ENCODE measurements around the gene JUP.

The JUP gene

DNA sequence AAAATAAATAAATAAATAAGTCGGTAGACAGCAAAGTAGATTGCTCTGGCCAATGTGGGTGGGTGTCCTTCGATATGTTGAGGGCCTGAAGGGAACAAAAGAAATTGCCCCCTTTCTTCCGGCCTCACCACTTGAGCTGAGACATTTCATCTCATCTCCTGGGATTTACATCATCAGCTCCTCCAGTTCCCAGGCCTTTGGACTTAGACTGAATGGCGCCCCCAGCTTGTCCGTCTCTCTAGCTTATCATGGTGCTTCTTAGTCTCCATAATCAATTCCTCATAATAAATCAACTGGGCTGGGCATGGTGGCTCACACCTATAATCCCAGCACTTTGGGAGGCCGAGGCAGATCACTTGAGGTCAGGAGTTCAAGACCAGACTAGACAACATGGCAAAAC is 38.2 kb downstream of the JUP start:
- no peak for DNase-seq

GRCh38 chr17:41741709-41742108 is 44.8 kb downstream of the JUP start:
- no peak for DNase-seq

DNA sequence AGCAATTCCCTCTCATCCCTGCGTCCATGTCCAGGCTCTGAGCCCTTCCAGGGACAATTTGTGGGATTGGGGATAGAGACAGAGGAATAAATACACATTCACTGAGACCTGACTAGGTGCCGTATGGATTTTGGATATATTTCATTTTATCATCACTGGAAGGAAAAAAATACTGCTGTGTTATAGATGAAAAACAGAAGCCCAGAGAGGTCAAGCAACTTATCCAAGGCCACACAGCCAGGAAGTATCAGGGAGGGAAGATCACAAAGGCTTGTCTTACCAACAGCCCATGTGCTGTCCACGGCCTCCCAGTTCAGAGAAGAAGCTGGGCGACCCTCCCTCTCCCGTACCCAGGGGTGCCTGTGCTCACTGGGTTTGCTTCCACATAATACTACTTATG is 46.0 kb downstream of the JUP start:
- DNase-seq, result no peak

DNA sequence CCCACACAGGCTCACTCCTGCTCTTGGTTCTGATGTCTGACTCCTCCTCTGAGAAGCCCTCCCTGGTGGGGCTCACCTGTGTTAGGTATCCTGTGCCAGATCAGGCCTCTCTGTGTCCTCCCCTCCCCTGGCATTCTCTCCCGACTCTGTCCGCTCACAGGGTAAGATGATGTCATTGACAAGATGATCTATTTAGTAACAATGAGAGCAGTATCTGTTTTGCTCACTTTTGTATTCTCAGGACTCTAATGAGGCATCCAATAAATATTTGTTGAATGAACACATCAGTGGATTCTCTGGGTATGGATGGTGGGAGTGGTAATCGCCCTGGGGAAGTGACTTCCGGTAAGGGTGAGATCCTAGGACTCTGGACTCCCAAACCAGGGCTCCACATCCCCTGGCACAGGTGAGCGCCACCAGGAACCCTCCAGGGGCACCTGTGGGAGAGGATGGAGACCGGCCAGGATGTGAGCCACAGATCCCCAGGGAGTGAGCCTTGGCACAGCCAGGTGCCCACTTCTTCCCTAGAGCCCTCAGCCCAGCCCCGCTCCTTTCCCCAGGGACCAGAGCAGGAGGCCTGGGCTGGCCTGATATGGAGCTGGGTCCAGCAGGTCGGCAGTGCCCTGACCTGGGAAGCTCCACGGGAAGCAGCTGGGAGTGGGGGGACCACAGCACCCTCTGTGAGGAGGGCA is 46.7 kb downstream of the JUP start:
- DNase-seq, result no peak

GRCh38 chr17:41738801-41739112 is 47.8 kb downstream of the JUP start:
- no peak for DNase-seq

DNA sequence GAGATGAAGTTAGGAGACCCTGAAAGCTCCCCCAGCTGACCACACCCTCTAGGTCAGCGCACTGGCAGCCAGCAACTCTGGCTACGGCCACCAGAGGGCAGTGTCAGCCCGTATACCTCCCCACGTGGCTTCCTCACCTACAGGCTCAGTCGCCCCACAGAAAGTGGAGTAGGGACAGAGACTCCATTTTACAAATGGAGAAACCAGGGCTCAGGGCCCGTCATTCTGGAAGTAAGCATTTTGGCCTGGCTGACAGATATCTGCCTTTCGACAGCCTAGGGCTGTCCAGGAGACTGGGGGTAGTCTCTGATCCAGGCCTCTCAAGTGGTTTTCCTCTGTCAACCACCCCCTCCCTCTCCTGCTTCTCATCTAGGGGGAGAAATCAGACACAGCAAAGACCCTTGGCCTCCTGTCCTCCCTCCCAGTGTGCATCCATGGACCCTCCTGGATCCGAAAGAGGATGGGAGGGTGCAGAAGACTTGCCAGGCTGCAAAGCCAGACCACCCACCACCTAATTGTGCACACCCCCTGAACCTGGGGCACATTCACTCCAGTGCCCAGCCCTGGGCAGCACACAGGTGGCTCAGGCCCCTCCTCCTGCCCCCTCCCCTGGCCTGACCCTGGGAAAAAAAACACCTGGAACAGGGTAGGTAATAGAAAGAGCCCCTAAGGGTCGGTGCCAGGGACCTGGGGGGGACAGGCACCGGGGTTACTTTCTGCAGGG is 48.3 kb downstream of the JUP start:
- peak; percentile 32 for DNase-seq

DNA sequence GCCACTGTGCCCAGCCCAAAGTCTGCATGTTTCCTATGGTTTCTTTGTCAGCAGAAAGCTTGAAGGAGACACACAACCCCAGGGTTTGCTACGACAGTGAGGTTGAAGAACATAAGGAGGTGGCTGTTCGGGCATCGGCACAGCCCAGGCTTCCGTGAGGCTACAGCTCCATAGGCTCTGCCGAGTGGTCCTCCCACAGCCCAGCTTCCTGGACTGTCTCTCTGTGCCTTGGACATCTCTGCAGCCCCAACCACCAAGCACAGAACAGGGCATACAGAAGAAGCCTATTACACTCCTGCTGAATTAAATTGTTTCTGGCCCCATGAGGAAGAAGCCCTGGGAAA is 48.9 kb downstream of the JUP start:
- DNase-seq, result no peak

DNA sequence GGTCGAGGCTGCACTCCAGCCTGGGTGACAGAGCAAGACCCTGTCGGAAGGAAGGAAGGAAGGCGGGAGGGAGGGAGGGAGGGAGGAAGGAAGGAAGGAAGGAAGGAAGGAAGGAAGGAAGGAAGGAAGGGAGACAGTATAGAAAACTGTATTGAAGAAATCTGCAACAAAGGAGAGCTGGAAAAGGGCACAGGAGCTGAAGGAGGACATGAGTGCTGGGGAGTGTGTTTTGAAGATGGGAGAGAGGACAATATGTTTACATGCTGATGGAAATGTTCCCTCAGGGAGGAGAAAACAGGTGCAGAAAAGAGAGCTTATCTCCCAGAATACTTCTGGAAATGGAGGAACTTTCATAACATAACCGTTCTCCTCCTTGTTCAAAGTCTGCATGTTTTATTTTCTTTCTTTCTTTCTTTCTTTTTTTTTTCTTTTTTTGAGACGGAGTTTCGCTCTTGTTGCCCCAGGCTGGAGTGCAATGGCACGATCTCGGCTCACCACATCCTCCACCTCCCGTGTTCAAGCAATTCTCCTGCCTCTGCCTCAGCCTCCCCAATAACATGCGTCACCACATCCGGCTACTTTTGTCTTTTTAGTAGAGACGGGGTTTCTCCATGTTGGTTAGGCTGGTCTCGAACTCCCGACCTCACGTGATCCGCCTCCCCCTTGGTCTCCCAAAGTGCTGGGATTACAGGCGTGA is 49.4 kb downstream of the JUP start:
- no peak for DNase-seq

DNA sequence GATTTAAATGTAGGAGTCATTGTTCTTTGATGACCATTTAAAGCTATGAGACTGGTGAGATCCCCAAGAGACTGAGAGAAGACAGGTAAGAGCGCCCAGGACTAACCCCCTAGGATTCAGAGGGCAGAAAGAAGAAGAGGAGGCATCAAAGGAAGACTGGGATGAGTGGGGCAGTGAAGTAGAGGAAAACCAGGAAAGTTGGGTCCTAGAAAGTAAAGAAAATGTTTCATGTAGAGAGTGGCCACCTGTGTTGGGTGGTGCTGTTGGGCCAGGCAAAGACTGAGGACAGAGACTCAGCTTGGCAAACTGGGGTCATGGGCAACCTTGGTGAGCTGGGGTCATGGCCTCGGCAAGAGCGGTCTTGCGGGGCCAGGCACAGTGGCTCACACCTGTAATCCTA is 50.8 kb downstream of the JUP start:
- no peak for DNase-seq

- no peak for DNase-seq
These were observed 51.6 kb downstream of the JUP start for GRCh38 chr17:41734949-41735313.

- no peak for DNase-seq
These were observed 52.2 kb downstream of the JUP start, which contains the start of gene HAP1 for GRCh38 chr17:41734139-41734948. Gene HAP1, minus strand, starts transcription at chr17:41734643. Its CDS starts 9 bp downstream, at chr17:41734634.

DNA sequence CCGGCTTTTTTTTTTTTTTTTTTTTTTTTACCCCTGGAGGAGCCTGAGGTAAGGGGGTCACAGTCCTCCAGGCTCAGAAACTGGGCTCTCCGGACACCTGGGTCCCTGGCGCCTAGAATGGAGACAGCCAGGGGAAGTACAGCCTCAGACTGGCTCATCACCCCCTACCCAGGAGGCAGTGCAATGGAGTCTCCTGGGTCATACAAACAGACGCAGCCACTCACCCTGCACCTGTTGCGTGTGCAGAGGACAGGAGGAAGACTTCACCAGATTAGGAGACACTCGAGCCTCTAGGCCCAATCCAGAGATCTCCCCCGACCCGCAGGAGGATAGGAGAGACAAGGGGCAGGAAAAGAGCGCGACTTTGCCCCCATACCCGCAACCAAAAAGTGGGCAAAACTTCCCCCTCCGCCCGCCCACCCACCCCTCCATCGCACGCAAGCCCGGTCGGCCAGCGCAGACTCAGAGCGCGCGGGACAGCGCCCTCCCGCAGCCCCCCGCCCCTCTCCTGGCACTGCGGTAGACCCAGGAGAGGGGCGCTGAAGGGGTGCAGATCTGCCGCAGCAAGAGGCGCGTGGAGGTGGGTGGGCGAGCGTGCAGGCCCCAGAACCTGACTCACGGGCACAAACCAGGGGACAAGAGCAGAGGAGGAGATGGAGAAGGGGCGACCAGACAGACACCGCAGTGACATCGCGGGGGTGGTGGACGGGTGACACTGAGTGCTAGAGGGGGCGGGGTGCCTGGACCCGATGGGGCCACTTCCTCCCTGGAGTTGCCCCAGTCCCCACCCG is 53.0 kb downstream of the JUP start:
- DNase-seq, result no peak

- no peak for DNase-seq
These were observed 54.7 kb downstream of the JUP start for GRCh38 chr17:41731836-41732235.

DNA sequence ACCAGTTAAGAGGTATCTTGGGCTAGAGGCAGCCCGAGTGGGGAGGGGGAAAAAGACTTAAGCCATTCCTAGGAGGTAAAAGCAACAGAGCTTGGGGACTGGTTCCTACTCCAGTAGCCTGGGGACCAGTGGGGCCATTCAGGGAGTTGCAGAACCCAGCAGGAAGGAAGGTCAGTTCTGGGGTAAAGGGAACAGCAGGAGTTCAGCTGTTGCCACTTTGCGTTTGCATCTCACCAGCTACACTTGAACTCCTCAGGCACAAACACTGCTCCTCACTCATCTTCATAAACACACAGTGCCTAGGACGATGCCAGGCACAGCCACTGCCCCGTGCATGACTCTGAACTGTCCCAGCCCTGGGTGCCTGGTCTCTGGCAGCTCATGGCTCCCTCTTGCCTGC is 56.0 kb downstream of the JUP start:
- DNase-seq, result no peak

DNA sequence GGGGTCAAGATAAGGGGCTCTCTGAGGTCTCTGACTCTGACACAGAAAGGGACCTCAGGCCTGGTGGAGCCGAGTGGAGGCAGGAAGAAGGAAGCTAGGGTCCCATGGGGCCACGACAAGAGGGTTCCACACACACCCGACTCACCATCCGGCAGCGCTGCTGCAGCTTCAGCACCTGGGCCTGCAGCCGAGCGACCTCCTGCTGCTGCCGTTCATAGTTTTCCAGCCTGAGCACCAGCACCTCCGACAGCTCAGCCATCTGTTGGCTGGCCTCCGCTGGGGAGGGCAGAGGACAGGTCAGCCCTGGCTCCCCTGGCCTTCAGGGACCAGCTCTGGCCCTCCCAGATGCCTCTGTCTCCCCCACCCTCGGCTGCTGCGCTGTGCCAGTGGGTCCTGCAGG is 58.5 kb downstream of the JUP start:
- no peak for DNase-seq

GRCh38 chr17:41725134-41725533 is 61.4 kb downstream of the JUP start:
- no peak for DNase-seq

DNA sequence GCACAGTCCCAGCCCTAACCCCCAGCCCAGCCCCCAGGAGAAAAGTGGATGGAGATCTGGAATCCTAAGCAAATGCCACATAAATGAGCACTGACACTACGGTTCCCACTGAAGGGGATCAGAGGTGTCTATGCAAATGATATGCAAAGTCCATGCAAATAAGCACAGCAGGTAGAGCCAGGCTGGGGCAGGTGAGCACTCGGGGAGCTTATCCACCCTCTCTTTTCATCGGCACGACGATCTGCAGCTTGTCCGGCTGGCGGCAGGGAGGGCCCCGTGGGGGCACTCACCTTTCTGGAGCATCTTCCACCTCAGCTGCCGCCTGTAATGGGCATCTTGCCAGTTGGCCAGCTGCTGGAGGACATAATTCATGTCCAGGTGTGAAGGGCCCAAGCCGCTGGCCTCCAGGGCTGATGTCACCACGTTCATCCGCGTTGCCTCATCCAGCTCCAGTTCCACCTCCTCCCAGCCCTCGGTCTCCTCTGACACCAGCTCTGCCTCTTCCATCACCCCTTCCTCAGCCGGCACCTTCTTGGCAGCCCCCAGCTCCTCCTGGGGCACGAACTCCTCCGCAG is 61.9 kb downstream of the JUP start:
- DNase-seq, result no peak

GRCh38 chr17:41723801-41724475 is 62.6 kb downstream of the JUP start:
- DNase-seq, result no peak

DNA sequence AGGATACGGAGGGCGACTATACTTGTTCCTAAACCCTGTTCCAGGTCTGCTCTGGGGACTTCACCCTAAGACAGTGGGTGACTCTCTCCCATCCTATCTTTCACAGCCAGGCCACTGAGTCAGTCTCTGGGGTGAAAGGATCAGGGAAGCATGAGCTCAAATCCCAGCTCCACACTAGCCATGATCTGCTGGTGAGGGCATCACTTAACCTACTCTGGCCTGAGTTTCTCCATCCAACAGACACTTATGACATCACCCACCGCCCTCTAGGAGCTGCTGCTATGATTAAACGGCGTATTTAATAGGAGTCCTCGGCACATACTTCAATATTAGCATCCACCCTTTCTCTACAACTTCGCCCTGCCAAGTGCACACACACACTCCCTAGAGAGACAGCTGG is 64.3 kb downstream of the JUP start:
- no peak for DNase-seq

DNA sequence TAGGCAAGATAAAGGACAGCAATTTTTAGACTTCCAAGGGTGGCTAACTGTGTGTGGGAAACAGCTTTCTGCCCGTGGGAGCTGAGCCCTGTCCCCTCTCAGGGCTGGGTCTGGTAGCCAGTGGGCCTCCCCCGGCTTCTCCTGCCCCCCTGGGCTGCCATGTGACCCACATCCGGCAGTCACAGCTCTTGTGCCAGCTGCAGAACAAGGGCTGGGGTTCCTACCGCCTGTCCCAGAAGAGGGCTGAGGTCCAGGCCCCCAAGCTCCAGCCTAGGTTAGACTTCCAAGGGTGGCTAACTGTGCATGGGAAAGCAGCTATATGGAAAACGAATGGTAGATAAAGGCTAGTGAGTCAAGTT is 68.2 kb downstream of the JUP start:
- no peak for DNase-seq

GRCh38 chr17:41717408-41718286 is 68.9 kb downstream of the JUP start:
- DNase-seq, result no peak
